Adrenal gland (tissue), 12 donors: ENCODE data around the gene PACS1. TPM values are rescaled to one million over a fixed set of nuclear protein-coding genes. Genes with fewer than 3 reads are reported as not detected.
A peak's percentile ranks its signal among the peaks of the same experiment; 100 is the strongest.

ENCODE experiments used
- DNase-seq, 7 donors: peaks; one replicate each; pipeline ENCODE4 v3.0.0-alpha.2; 2019 to 2020
- H3K27ac ChIP-seq, 5 donors: fragments of 200-600 bp; sonication (generic) in 4 of 5; 1 replicate in 3 of 5; 2 replicates in 2 of 5; pipeline versions ENCODE4 v1.5.1 to v1.8.0; 2016 to 2020; ENCODE audit warnings: mild to moderate bottlenecking in 1 of 5
- H3K27me3 ChIP-seq: fragments of 200-600 bp; 2 replicates; pipeline ENCODE4 v1.8.0; 2021
- H3K36me3 ChIP-seq, 2 donors: fragments of 200-600 bp; replicated peaks in 1 of 2; 1 replicate in 1 of 2; 2 replicates in 1 of 2; pipeline versions ENCODE4 v1.5.1 to v1.8.0; 2018 to 2022
- H3K4me1 ChIP-seq, 2 donors: fragments of 200-600 bp; replicated peaks in 1 of 2; 1 replicate in 1 of 2; 2 replicates in 1 of 2; pipeline versions ENCODE4 v1.5.1 to v1.8.0; 2018 to 2021
- H3K4me3 ChIP-seq, 4 donors: fragments of 200-600 bp; sonication (generic) in 3 of 4; one replicate each; pipeline ENCODE4 v1.5.1; 2016 to 2018
- H3K9me3 ChIP-seq, 3 donors: fragments of 200-600 bp; sonication (generic) in 1 of 3; replicated peaks in 1 of 3; 1 replicate in 2 of 3; 2 replicates in 1 of 3; pipeline versions ENCODE4 v1.5.1 to v1.8.0; 2016 to 2021
- CTCF ChIP-seq, 6 experiments: fragments of 450-650 bp in 4 of 6; fragments of 200-600 bp in 2 of 6; sonication (generic) in 1 of 6; IDR thresholded peaks; 1 replicate in 5 of 6; 2 replicates in 1 of 6; pipeline versions ENCODE4 v1.5.1 to v1.8.0; 2016 to 2021; ENCODE audit warnings: antibody characterized with exemption in 6 of 6, mild to moderate bottlenecking in 2 of 6, moderate library complexity in 1 of 6
- POLR2A ChIP-seq, 2 donors: fragments of 450-650 bp; IDR thresholded peaks; one replicate each; pipeline ENCODE4 v1.6.1; 2017; ENCODE audit warnings: antibody characterized with exemption in 2 of 2, mild to moderate bottlenecking in 2 of 2, moderate library complexity in 1 of 2
- WGBS, 4 donors: extraction: QIAGEN DNeasy Blood & Tissue Kit in 2 of 4; methylation state at CpG; one replicate each; pipeline versions ENCODE4 v1.1.5 to v1.1.7; 2013 to 2017; 5-methylcytosine and 5-hydroxymethylcytosine counted together
- intact Hi-C, 2 donors: fragments of 100-400 bp; cut with DNase I; formaldehyde crosslinking; loops; one replicate each; pipeline versions ENCODE4 v1.14.1 to v1.15.0; 2022 to 2023
- polyA plus RNA-seq, 3 donors: library from polyadenylated mRNA; stranded (reverse); fragments of 200-250 nt in 2 of 3; fragments of 350-450 nt in 1 of 3; fragmentation: Illumina TruSeq in 1 of 3; extraction: RNeasy Lipid Tissue Mini Kit (QIAGEN cat#74804) in 1 of 3; gene quantifications; one replicate each; pipeline ENCODE4 v1.2.3, GENCODE V29; 2013 to 2014
- total RNA-seq, 9 donors: library from RNA; depleted of rRNA in 4 of 9; stranded (reverse); fragments of >200 nt in 4 of 9; fragments of 120-200 nt in 1 of 9; fragmentation: NEBNext Ultra II Directional in 1 of 9; extraction: Animal tissue kit (Norgen Biotek cat#: 25700) in 1 of 9; gene quantifications; one replicate each; pipeline versions ENCODE4 v1.1.0 to v1.2.4, GENCODE V29; 2013 to 2023
- donor health status: healthy with polysubstance abuse.
- donor health status: Bipolar disorder and iron deficiency.
- donor health status: DM: yes; HTN: yes; CAD: no.
- donor health status: DM: no; HTN: no; CAD: no.
- donor health status: DM: no; HTN: no; CAD: no.
- donor health status: DM: yes; HTN: yes; CAD: no.

Gene PACS1
- total and polyA plus RNA-seq, 12 donors = 21.1 to 60.5 (median 38.2) TPM

- TF ChIP-seq CTCF (IDR thresholded peaks at IDR 0.05) (no peak), POLR2A (IDR thresholded peaks at IDR 0.05) (no peak)
- intact Hi-C loops = loop anchor here in 1 of 2 donors (2.0 kb wide), 1 partner anchor 61 kb away; the partner anchor contains the start of gene PACS1
- H3K4me1 ChIP-seq = peaks cover 2 to 4% of the 10 kb centered on the region in 2 donors
- WGBS, 4 donors = 85 to 90% (median 88%) methylated on average over 7 of the region's 7 CpGs
- no peak overlapping the region for H3K4me3 ChIP-seq
- no peak overlapping the region for H3K27ac ChIP-seq
- no peaks in the 10 kb centered on the region for H3K36me3 ChIP-seq
- H3K9me3 ChIP-seq = no peaks in the 10 kb centered on the region
- no peaks in the 10 kb centered on the region for H3K27me3 ChIP-seq
- no peak for DNase-seq
These were observed 62.0 kb downstream of the PACS1 start for GRCh38 chr11:66131937-66132632.

- H3K9me3 ChIP-seq = no peaks in the 10 kb centered on the region
These were observed 63.2 kb downstream of the PACS1 start for GRCh38 chr11:66133216-66133775.

GRCh38 chr11:66136752-66137123 lies 66.7 kb downstream of the PACS1 start:
- Histone ChIP-seq H3K4me3 (no peak overlapping the region), H3K4me1 (no peaks in the 10 kb centered on the region), H3K36me3 (no peaks in the 10 kb centered on the region), H3K27me3 (no peaks in the 10 kb centered on the region), H3K27ac (peak overlapping the region in 1 of 5 donors; percentile 33), H3K9me3 (no peaks in the 10 kb centered on the region)
- intact Hi-C loops = no loop called here
- WGBS, 4 donors = 77 to 81% (median 80%) methylated on average over 5 of the region's 5 CpGs
- no peak for DNase-seq
- TF ChIP-seq POLR2A (IDR thresholded peaks at IDR 0.05) (no peak), CTCF (IDR thresholded peaks at IDR 0.05) (no peak)

More at GRCh38 chr11:66133216-66133775, 63.2 kb downstream of the PACS1 start:
- no peak overlapping the region for H3K4me3 ChIP-seq
- TF ChIP-seq CTCF (IDR thresholded peaks at IDR 0.05) = no peak
- no peak for TF ChIP-seq POLR2A (IDR thresholded peaks at IDR 0.05)
- 71 to 76% (median 74%) methylated on average over 6 of the region's 6 CpGs for WGBS, 4 donors
- no peak for DNase-seq
- no peaks in the 10 kb centered on the region for H3K4me1 ChIP-seq
- intact Hi-C loops = no loop called here
- H3K27me3 ChIP-seq = no peaks in the 10 kb centered on the region
- no peak overlapping the region for H3K27ac ChIP-seq
- H3K36me3 ChIP-seq = no peaks in the 10 kb centered on the region

GRCh38 chr11:66139817-66140404 lies 69.8 kb downstream of the PACS1 start:
- no peak for TF ChIP-seq CTCF (IDR thresholded peaks at IDR 0.05)
- no peak for TF ChIP-seq POLR2A (IDR thresholded peaks at IDR 0.05)
- no peaks in the 10 kb centered on the region for H3K9me3 ChIP-seq
- H3K4me3 ChIP-seq = no peak overlapping the region
- H3K4me1 ChIP-seq = peaks cover 0 to 10% of the 10 kb centered on the region in 2 donors
- 93 to 96% (median 94%) methylated on average over 7 of the region's 7 CpGs for WGBS, 4 donors
- no peak overlapping the region for H3K27ac ChIP-seq
- H3K27me3 ChIP-seq = no peaks in the 10 kb centered on the region
- DNase-seq = no peak
- intact Hi-C loops = loop anchor here in 1 of 2 donors (10.0 kb wide), 1 partner anchor 55 kb away; no protein-coding TSS in a partner anchor
- H3K36me3 ChIP-seq = no peaks in the 10 kb centered on the region
